Measurements from ENCODE around the gene DHX40.

DHX40 gene

GRCh38 chr17:59617156-59617732 lies 51.8 kb downstream of the DHX40 start:
- TF ChIP-seq POLR2AphosphoS5 (IDR thresholded peaks at IDR 0.05; ENCODE audit: low read depth) (no peak), GABPA (IDR thresholded peaks at IDR 0.05; ENCODE audit: low read depth) (no peak), SPI1 (IDR thresholded peaks at IDR 0.05; ENCODE audit: borderline replicate concordance, low read depth) (no peak)
- TF ChIP-seq, protein P1, sequence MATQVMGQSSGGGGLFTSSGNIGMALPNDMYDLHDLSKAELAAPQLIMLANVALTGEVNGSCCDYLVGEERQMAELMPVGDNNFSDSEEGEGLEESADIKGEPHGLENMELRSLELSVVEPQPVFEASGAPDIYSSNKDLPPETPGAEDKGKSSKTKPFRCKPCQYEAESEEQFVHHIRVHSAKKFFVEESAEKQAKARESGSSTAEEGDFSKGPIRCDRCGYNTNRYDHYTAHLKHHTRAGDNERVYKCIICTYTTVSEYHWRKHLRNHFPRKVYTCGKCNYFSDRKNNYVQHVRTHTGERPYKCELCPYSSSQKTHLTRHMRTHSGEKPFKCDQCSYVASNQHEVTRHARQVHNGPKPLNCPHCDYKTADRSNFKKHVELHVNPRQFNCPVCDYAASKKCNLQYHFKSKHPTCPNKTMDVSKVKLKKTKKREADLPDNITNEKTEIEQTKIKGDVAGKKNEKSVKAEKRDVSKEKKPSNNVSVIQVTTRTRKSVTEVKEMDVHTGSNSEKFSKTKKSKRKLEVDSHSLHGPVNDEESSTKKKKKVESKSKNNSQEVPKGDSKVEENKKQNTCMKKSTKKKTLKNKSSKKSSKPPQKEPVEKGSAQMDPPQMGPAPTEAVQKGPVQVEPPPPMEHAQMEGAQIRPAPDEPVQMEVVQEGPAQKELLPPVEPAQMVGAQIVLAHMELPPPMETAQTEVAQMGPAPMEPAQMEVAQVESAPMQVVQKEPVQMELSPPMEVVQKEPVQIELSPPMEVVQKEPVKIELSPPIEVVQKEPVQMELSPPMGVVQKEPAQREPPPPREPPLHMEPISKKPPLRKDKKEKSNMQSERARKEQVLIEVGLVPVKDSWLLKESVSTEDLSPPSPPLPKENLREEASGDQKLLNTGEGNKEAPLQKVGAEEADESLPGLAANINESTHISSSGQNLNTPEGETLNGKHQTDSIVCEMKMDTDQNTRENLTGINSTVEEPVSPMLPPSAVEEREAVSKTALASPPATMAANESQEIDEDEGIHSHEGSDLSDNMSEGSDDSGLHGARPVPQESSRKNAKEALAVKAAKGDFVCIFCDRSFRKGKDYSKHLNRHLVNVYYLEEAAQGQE (IDR thresholded peaks at IDR 0.05; ENCODE audit: insufficient replicate concordance, low read depth): no peak
- TF ChIP-seq, protein P2, sequence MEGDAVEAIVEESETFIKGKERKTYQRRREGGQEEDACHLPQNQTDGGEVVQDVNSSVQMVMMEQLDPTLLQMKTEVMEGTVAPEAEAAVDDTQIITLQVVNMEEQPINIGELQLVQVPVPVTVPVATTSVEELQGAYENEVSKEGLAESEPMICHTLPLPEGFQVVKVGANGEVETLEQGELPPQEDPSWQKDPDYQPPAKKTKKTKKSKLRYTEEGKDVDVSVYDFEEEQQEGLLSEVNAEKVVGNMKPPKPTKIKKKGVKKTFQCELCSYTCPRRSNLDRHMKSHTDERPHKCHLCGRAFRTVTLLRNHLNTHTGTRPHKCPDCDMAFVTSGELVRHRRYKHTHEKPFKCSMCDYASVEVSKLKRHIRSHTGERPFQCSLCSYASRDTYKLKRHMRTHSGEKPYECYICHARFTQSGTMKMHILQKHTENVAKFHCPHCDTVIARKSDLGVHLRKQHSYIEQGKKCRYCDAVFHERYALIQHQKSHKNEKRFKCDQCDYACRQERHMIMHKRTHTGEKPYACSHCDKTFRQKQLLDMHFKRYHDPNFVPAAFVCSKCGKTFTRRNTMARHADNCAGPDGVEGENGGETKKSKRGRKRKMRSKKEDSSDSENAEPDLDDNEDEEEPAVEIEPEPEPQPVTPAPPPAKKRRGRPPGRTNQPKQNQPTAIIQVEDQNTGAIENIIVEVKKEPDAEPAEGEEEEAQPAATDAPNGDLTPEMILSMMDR (IDR thresholded peaks at IDR 0.05; ENCODE audit: insufficient read depth, low read length): no peak
- DNase-seq (ENCODE audit: low read depth in 1 of 2, low spot score in 1 of 2): no peak
- H3K4me3 ChIP-seq (replicated peaks; ENCODE audit: insufficient read depth, low read length): no peak overlapping the region
- no peaks in the 10 kb centered on the region for H3K27me3 ChIP-seq (ENCODE audit: insufficient read depth, poor library complexity, severe bottlenecking)
- H3K27ac ChIP-seq (replicated peaks): peak overlapping the region; percentile 98

DNA sequence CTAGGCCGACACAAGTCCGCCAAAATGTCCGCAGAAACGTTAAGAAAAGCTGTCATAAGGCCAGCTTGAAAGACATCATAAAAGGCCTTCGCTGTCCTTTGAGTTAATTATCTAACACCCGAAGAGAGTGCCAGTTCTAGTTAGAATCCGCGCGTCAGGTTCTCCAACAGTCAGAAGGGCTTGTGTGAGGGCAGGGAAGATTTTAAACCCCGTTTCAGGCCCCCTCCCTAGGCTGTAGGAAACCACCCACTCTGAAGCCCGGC lies 53.6 kb downstream of the DHX40 start:
- Histone ChIP-seq H3K27me3 (ENCODE audit: insufficient read depth, poor library complexity, severe bottlenecking) (no peaks in the 10 kb centered on the region), H3K4me3 (replicated peaks; ENCODE audit: insufficient read depth, low read length) (peak overlapping the region; percentile 95), H3K27ac (replicated peaks) (peak overlapping the region; percentile 98)
- TF ChIP-seq GABPA (IDR thresholded peaks at IDR 0.05; ENCODE audit: low read depth) (no peak), SPI1 (IDR thresholded peaks at IDR 0.05; ENCODE audit: borderline replicate concordance, low read depth) (no peak), POLR2AphosphoS5 (IDR thresholded peaks at IDR 0.05; ENCODE audit: low read depth) (no peak)
- TF ChIP-seq, protein P2 (IDR thresholded peaks at IDR 0.05; ENCODE audit: insufficient read depth, low read length): no peak
- TF ChIP-seq, protein P1 (IDR thresholded peaks at IDR 0.05; ENCODE audit: insufficient replicate concordance, low read depth): no peak
- no peak for DNase-seq (ENCODE audit: low read depth in 1 of 2, low spot score in 1 of 2)

GRCh38 chr17:59619298-59620063 lies 54.1 kb downstream of the DHX40 start, which contains the start of gene CLTC:
TSS of gene CLTC (plus strand) at chr17:59619895. CDS start at chr17:59620132, 237 bp downstream.
- peak; percentile 93 to 97 for DNase-seq (ENCODE audit: low read depth in 1 of 2, low spot score in 1 of 2)
- Histone ChIP-seq H3K27ac (replicated peaks) (peak within 1 kb of the TSS; percentile 98), H3K4me3 (replicated peaks; ENCODE audit: insufficient read depth, low read length) (peak within 1 kb of the TSS; percentile 95), H3K27me3 (ENCODE audit: insufficient read depth, poor library complexity, severe bottlenecking) (no peaks in the 10 kb centered on the region)
- no peak for TF ChIP-seq SPI1 (IDR thresholded peaks at IDR 0.05; ENCODE audit: borderline replicate concordance, low read depth)
- peak; percentile 85 for TF ChIP-seq GABPA (IDR thresholded peaks at IDR 0.05; ENCODE audit: low read depth)
- TF ChIP-seq, protein P1 (IDR thresholded peaks at IDR 0.05; ENCODE audit: insufficient replicate concordance, low read depth): peak; percentile 49
- TF ChIP-seq, protein P2 (IDR thresholded peaks at IDR 0.05; ENCODE audit: insufficient read depth, low read length): no peak
- TF ChIP-seq POLR2AphosphoS5 (IDR thresholded peaks at IDR 0.05; ENCODE audit: low read depth): peak; percentile 92

All from HL-60 (cell line).